HEK293 (cell line): ENCODE results near the gene SARS1.

Experiments used
- CTCF ChIP-seq: fragments of 450-650 bp; formaldehyde crosslinking; IDR thresholded peaks from 2 replicates; pipeline ENCODE4 v1.5.1; 2016; ENCODE audit warnings: missing biosample characterization, missing genetic modification characterization
- REST ChIP-seq: fragments of 450-650 bp; formaldehyde crosslinking; IDR thresholded peaks from 2 replicates; pipeline ENCODE4 v1.5.1; 2016; ENCODE audit warnings: missing biosample characterization, missing genetic modification characterization
- TCF7L2 ChIP-seq: IDR thresholded peaks from 2 replicates; pipeline ENCODE4 v1.6.1; 2011; ENCODE audit warnings: low read depth, mild to moderate bottlenecking, inconsistent platforms, low read length, moderate library complexity, borderline replicate concordance
- YY2 ChIP-seq: fragments of 450-650 bp; formaldehyde crosslinking; IDR thresholded peaks from 2 replicates; pipeline ENCODE4 v1.5.1; 2016; ENCODE audit warnings: missing biosample characterization, missing genetic modification characterization
- ZBTB11 ChIP-seq: fragments of 450-650 bp; formaldehyde crosslinking; conservative IDR thresholded peaks from 2 replicates; pipeline ENCODE4 v1.5.1; 2016; ENCODE audit warnings: low read depth, missing biosample characterization, missing genetic modification characterization
- ZNF302 ChIP-seq: fragments of 450-650 bp; formaldehyde crosslinking; IDR thresholded peaks from 2 replicates; pipeline ENCODE4 v1.5.1; 2016; ENCODE audit warnings: missing biosample characterization, missing genetic modification characterization, low read depth
- ZNF549 ChIP-seq: fragments of 450-650 bp; IDR thresholded peaks from 2 replicates; pipeline ENCODE4 v1.5.1; 2018; ENCODE audit warnings: missing biosample characterization, missing genetic modification characterization, mild to moderate bottlenecking, inconsistent platforms, moderate library complexity
- ZNF76 ChIP-seq: fragments of 450-650 bp; formaldehyde crosslinking; IDR thresholded peaks from 2 replicates; pipeline ENCODE4; 2016; ENCODE audit warnings: low read depth, missing biosample characterization, missing genetic modification characterization, borderline replicate concordance
- ZNF768 ChIP-seq: fragments of 450-650 bp; formaldehyde crosslinking; IDR thresholded peaks from 2 replicates; pipeline ENCODE4 v1.5.1; 2018; ENCODE audit warnings: missing biosample characterization, mild to moderate bottlenecking, missing genetic modification characterization

- TF ChIP-seq REST (tag by site-specific recombination): no peak
- no peak for TF ChIP-seq CTCF (tag by site-specific recombination)
- no peak for TF ChIP-seq YY2
- TF ChIP-seq ZNF302 (tag by site-specific recombination): no peak
- TF ChIP-seq ZBTB11 (tag by site-specific recombination): no peak
- TF ChIP-seq ZNF768 (tag by site-specific recombination): no peak
- TF ChIP-seq ZNF76 (tag by site-specific recombination): no peak
- TF ChIP-seq TCF7L2: no peak
- no peak for TF ChIP-seq ZNF549 (tag by site-specific recombination)
Observed at GRCh38 chr1:109248444-109248796, 34.7 kb downstream of the SARS1 start.
